CD14-positive monocyte (primary cell): Measurements from ENCODE around the gene CPEB4. TPM values are rescaled to one million over a fixed set of nuclear protein-coding genes. Genes with fewer than 3 reads are reported as not detected.

Experiments
- DNase-seq, 3 donors: peaks; one replicate each; pipeline ENCODE4 v3.0.0-alpha.2; 2011 to 2022
- H2AFZ ChIP-seq: 2 replicates; pipeline ENCODE4 v1.6.0; 2012; ENCODE audit warnings: mild to moderate bottlenecking, low read depth, low read length, inconsistent platforms; ENCODE audit not compliant: insufficient read depth, poor library complexity, severe bottlenecking
- H3K27ac ChIP-seq, 2 donors: 1 replicate in 1 of 2; 2 replicates in 1 of 2; pipeline ENCODE4 v1.5.1; 2012 to 2013; ENCODE audit warnings: low read length in 2 of 2, control low read depth in 1 of 2, inconsistent platforms in 1 of 2, low read depth in 1 of 2, mild to moderate bottlenecking in 1 of 2
- H3K27me3 ChIP-seq, 2 donors: one replicate each; pipeline versions ENCODE4 v1.6.0 to v1.6.1; 2011 to 2013; ENCODE audit warnings: low read length in 2 of 2; ENCODE audit not compliant: control insufficient read depth in 2 of 2, insufficient read depth in 2 of 2
- H3K36me3 ChIP-seq, 2 donors: replicated peaks in 1 of 2; 1 replicate in 1 of 2; 2 replicates in 1 of 2; pipeline versions ENCODE4 v1.5.1 to v1.6.1; 2012 to 2013; ENCODE audit warnings: low read length in 2 of 2, control low read depth in 1 of 2, inconsistent platforms in 1 of 2, mild to moderate bottlenecking in 1 of 2; ENCODE audit not compliant: insufficient read depth in 2 of 2, control insufficient read depth in 1 of 2
- H3K4me1 ChIP-seq, 2 donors: 1 replicate in 1 of 2; 2 replicates in 1 of 2; pipeline versions ENCODE4 v1.5.1 to v1.6.1; 2012 to 2013; ENCODE audit warnings: low read length in 2 of 2, control low read depth in 1 of 2, inconsistent platforms in 1 of 2, mild to moderate bottlenecking in 1 of 2, moderate library complexity in 1 of 2; ENCODE audit not compliant: insufficient read depth in 2 of 2, control insufficient read depth in 1 of 2
- H3K4me2 ChIP-seq: replicated peaks from 2 replicates; pipeline ENCODE3; 2012; ENCODE audit warnings: low read length, moderate library complexity, mild to moderate bottlenecking; ENCODE audit not compliant: poor library complexity, severe bottlenecking; ENCODE audit errors: extremely low read depth
- H3K4me3 ChIP-seq, 3 experiments: fragments of 200-600 bp in 1 of 3; sonication (generic) in 1 of 3; replicated peaks in 1 of 3; 1 replicate in 2 of 3; 2 replicates in 1 of 3; pipeline ENCODE4 v1.5.1; 2011 to 2013; ENCODE audit warnings: low read length in 3 of 3, mild to moderate bottlenecking in 3 of 3, control low read depth in 2 of 3, low read depth in 2 of 3, inconsistent platforms in 1 of 3, moderate library complexity in 1 of 3
- H3K79me2 ChIP-seq: 2 replicates; pipeline ENCODE4 v1.6.0; 2012; ENCODE audit warnings: mild to moderate bottlenecking, control low read depth, inconsistent platforms, low read length, moderate library complexity; ENCODE audit not compliant: insufficient read depth
- H3K9ac ChIP-seq: 2 replicates; pipeline ENCODE4 v1.6.0; 2017; ENCODE audit warnings: low read length, mild to moderate bottlenecking; ENCODE audit not compliant: insufficient read depth, poor library complexity, severe bottlenecking
- H3K9me3 ChIP-seq, 2 donors: replicated peaks in 1 of 2; 1 replicate in 1 of 2; 2 replicates in 1 of 2; pipeline versions ENCODE4 v1.5.1 to v1.6.1; 2012 to 2013; ENCODE audit warnings: low read length in 2 of 2, control low read depth in 1 of 2; ENCODE audit not compliant: control insufficient read depth in 1 of 2, insufficient read depth in 1 of 2
- H4K20me1 ChIP-seq: 2 replicates; pipeline ENCODE4 v1.6.0; 2012; ENCODE audit warnings: mild to moderate bottlenecking, low read length, control low read depth, moderate library complexity; ENCODE audit not compliant: insufficient read depth
- H3K27ac Mint-ChIP-seq, 7 donors: one replicate each; pipeline ENCODE4 v1.8.0; 2020; ENCODE audit warnings: mild to moderate bottlenecking in 7 of 7, mixed read lengths in 7 of 7, moderate library complexity in 6 of 7, inconsistent platforms in 2 of 7
- H3K27me3 Mint-ChIP-seq, 3 donors: one replicate each; pipeline ENCODE4 v1.8.0; 2021 to 2022; ENCODE audit warnings: low read depth in 3 of 3, mild to moderate bottlenecking in 3 of 3, mixed read lengths in 3 of 3, moderate library complexity in 3 of 3, inconsistent platforms in 1 of 3
- H3K36me3 Mint-ChIP-seq, 2 donors: one replicate each; pipeline ENCODE4 v1.8.0; 2020; ENCODE audit warnings: mixed read lengths in 2 of 2, inconsistent platforms in 1 of 2, mild to moderate bottlenecking in 1 of 2
- H3K4me1 Mint-ChIP-seq: one replicate; pipeline ENCODE4 v1.8.0; 2020; ENCODE audit warnings: mild to moderate bottlenecking, mixed read lengths
- H3K4me3 Mint-ChIP-seq, 2 donors: one replicate each; pipeline ENCODE4 v1.8.0; 2020; ENCODE audit warnings: mild to moderate bottlenecking in 2 of 2, mixed read lengths in 2 of 2, moderate library complexity in 1 of 2
- H3K9me3 Mint-ChIP-seq, 7 donors: one replicate each; pipeline ENCODE4 v1.8.0; 2020 to 2022; ENCODE audit warnings: mixed read lengths in 7 of 7, mild to moderate bottlenecking in 6 of 7, moderate library complexity in 6 of 7, inconsistent platforms in 2 of 7
- CTCF ChIP-seq: fragments of 200-600 bp; IDR thresholded peaks from one replicate; pipeline ENCODE4 v1.8.0; 2022; ENCODE audit warnings: antibody characterized with exemption, mild to moderate bottlenecking
- WGBS: methylation state at CpG from one replicate; pipeline ENCODE4 v1.1.5; 2013; ENCODE audit warnings: missing lambda C conversion rate; ENCODE audit not compliant: insufficient coverage; 5-methylcytosine and 5-hydroxymethylcytosine counted together
- intact Hi-C, 2 donors: fragments of 100-400 bp; cut with micrococcal nuclease; formaldehyde crosslinking; loops; one replicate each; pipeline versions ENCODE4 v1.15.0 to v1.15.1; 2023
- polyA plus RNA-seq, 3 donors: library from polyadenylated mRNA; depleted of rRNA in 1 of 3; unstranded in 2 of 3; stranded (reverse) in 1 of 3; fragments of 300-500 nt in 2 of 3; fragments of >200 nt in 1 of 3; fragmentation: Illumina TruSeq in 2 of 3; gene quantifications; 1 replicate in 2 of 3; 2 replicates in 1 of 3; pipeline ENCODE4 v1.2.3, GENCODE V29; 2012 to 2021

CPEB4 gene
- polyA plus RNA-seq, 3 donors: 10.7 to 27.3 (median 13.9) TPM

DNA sequence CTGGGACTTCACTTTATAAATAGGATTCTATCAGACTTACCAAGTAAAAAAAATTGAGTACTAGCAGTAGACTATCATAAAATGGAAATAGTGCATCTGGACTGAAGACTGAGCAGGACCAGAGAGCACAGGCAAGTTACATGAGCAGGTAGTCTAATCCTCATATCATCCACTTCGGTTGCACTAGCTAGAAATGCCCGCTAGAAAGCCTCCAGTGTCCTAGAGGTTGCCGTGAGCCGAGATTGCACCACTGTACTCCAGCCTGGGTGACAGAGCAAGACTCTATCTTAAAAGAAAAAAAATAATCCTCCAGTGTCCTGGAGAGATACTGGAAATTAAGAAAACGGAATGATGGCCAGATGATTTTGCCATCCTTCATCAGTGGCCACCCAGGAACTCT, 120.8 kb downstream of the CPEB4 start:
- Histone ChIP-seq H3K36me3 (no peaks in the 10 kb centered on the region), H3K79me2 (no peaks in the 10 kb centered on the region), H3K9ac (no peak overlapping the region), H4K20me1 (no peaks in the 10 kb centered on the region), H3K27me3 (peaks cover 4 to 21% of the 10 kb centered on the region in 2 donors), H3K4me2 (no peak overlapping the region), H3K4me1 (no peaks in the 10 kb centered on the region), H3K4me3 (no peak overlapping the region), H3K27ac (no peak overlapping the region), H3K9me3 (no peaks in the 10 kb centered on the region), H2AFZ (no peak overlapping the region)
- Mint-ChIP-seq H3K9me3 (peaks cover 0 to 6% (median 0%) of the 10 kb centered on the region in 7 donors), H3K4me1 (no peaks in the 10 kb centered on the region), H3K27me3 (peaks cover 8 to 24% (median 13%) of the 10 kb centered on the region in 3 donors), H3K4me3 (no peak overlapping the region), H3K27ac (no peak overlapping the region), H3K36me3 (no peaks in the 10 kb centered on the region)
- intact Hi-C loops: no loop called here
- WGBS: no CpG with 5 or more reads among the region's 5 CpGs
- no peak for TF ChIP-seq CTCF
- no peak for DNase-seq

- no peaks in the 10 kb centered on the region for H3K79me2 ChIP-seq
- no peaks in the 10 kb centered on the region for H3K36me3 ChIP-seq
- H3K9ac ChIP-seq: no peak overlapping the region
- WGBS: 100% methylated on average over 1 of the region's 1 CpG
- H3K4me3 ChIP-seq: no peak overlapping the region
- H3K27me3 ChIP-seq: peaks cover 3 to 16% of the 10 kb centered on the region in 2 donors
- intact Hi-C loops: no loop called here
- Mint-ChIP-seq H3K9me3 (peaks cover 0 to 6% (median 0%) of the 10 kb centered on the region in 7 donors), H3K27ac (no peak overlapping the region), H3K4me1 (no peaks in the 10 kb centered on the region), H3K36me3 (no peaks in the 10 kb centered on the region), H3K4me3 (no peak overlapping the region), H3K27me3 (peaks cover 8 to 20% (median 13%) of the 10 kb centered on the region in 3 donors)
- H4K20me1 ChIP-seq: no peaks in the 10 kb centered on the region
- no peak overlapping the region for H3K27ac ChIP-seq
- TF ChIP-seq CTCF: no peak
- H3K9me3 ChIP-seq: no peaks in the 10 kb centered on the region
- H2AFZ ChIP-seq: no peak overlapping the region
- no peak overlapping the region for H3K4me2 ChIP-seq
- H3K4me1 ChIP-seq: no peaks in the 10 kb centered on the region
- DNase-seq: no peak
These were observed 122.2 kb downstream of the CPEB4 start for GRCh38 chr5:174010365-174010764.
